ENCODE measurements around the gene CEP112. TPM values are rescaled to one million over a fixed set of nuclear protein-coding genes. Genes with fewer than 3 reads are reported as not detected.

Gene CEP112
- total and polyA plus RNA-seq, 2 of the 8 experiments (the other 6 are each of a cell fraction or from before 2014, with no cell fraction given) = 0.62 to 3.1 TPM

DNA sequence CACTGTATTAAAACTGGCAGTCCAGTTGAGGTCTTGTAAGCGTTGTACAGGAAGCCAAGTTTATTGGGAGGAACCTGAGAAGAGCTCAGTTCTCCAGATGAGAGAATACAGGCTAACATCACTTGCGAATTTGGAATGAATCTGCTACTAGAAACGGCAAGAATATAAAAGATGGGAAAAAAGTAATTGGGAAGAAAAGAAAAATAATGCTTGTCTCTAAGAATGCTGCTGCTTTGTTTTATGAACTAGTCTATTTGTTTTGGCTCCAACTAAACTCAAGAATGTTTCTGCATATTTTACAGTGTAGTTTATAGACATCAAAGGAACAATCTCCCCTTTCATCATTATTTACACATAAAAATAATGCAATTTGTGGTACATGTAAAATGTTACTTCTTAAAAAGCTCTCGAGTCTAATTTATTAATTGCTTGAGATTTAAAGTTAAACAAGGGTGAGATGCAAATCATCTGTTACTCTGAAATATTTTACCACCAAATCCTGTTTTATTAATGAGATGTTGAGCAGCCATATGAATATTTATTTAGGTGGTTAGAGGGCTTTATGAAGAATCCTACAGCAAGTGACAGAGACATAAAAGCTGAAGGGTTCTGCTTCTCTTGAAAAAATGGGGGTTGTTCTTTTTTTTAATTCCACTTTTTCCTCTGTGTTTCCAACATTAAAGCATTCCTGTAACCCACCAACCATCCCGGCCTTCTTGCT lies 468.3 kb downstream of the CEP112 start (continued):
- no peak for TF ChIP-seq FOSL1 (IDR thresholded peaks at IDR 0.05; ENCODE audit: insufficient read depth, low read depth, low read length)
- no peak for TF ChIP-seq SIX5 (IDR thresholded peaks at IDR 0.05; ENCODE audit: low read depth, low read length)
- TF ChIP-seq, protein P1, sequence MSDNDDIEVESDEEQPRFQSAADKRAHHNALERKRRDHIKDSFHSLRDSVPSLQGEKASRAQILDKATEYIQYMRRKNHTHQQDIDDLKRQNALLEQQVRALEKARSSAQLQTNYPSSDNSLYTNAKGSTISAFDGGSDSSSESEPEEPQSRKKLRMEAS (IDR thresholded peaks at IDR 0.05) = no peak

All from H1 (cell line).